ENCODE results near the gene NUDT16L1.
A peak's percentile ranks its signal among the peaks of the same experiment; 100 is the strongest.

Gene NUDT16L1

GRCh38 chr16:4693296-4693955 lies at the start of gene NUDT16L1:
Gene NUDT16L1 (plus strand): TSS chr16:4693562. CDS start chr16:4693727, 165 bp downstream.
- DNase-seq = peak; percentile 96 to 98

GRCh38 chr16:4646773-4647643 lies 46.4 kb upstream of the NUDT16L1 start:
- no peak for DNase-seq

GRCh38 chr16:4647644-4647980 lies 45.8 kb upstream of the NUDT16L1 start:
- DNase-seq = no peak

- no peak for DNase-seq
Measured at GRCh38 chr16:4648917-4649316, 44.4 kb upstream of the NUDT16L1 start.

GRCh38 chr16:4649744-4650442 lies 43.5 kb upstream of the NUDT16L1 start:
- no peak for DNase-seq

- peak; percentile 84 for DNase-seq
Measured at GRCh38 chr16:4650443-4651074, 42.8 kb upstream of the NUDT16L1 start.

- no peak for DNase-seq
Measured at GRCh38 chr16:4651827-4652226, 41.5 kb upstream of the NUDT16L1 start.

GRCh38 chr16:4652561-4652960 lies 40.8 kb upstream of the NUDT16L1 start:
- DNase-seq = no peak

GRCh38 chr16:4654011-4654963 lies 39.1 kb upstream of the NUDT16L1 start:
- no peak for DNase-seq

GRCh38 chr16:4654964-4655590 lies 38.3 kb upstream of the NUDT16L1 start:
- no peak for DNase-seq

- DNase-seq = no peak
Measured at GRCh38 chr16:4655801-4656200, 37.6 kb upstream of the NUDT16L1 start.

- DNase-seq = no peak
Measured at GRCh38 chr16:4656221-4656620, 37.1 kb upstream of the NUDT16L1 start.

- DNase-seq = no peak
Measured at GRCh38 chr16:4656695-4657686, 36.4 kb upstream of the NUDT16L1 start.

- no peak for DNase-seq
Measured at GRCh38 chr16:4659363-4660353, 33.7 kb upstream of the NUDT16L1 start.

- peak; percentile 54 to 72 for DNase-seq
Measured at GRCh38 chr16:4660454-4661007, 32.8 kb upstream of the NUDT16L1 start.

- no peak for DNase-seq
Measured at GRCh38 chr16:4661661-4662060, 31.7 kb upstream of the NUDT16L1 start.

GRCh38 chr16:4663465-4663776 lies 29.9 kb upstream of the NUDT16L1 start:
- no peak for DNase-seq

- no peak for DNase-seq
Measured at GRCh38 chr16:4663777-4664465, 29.4 kb upstream of the NUDT16L1 start.

Measured in stimulated activated CD4-positive, alpha-beta T cell treated with anti-CD3 and anti-CD28 coated beads, Interleukin-2, amount 100 ng/mL, for 48 hours (primary cell).